ENCODE results near the gene RNF10.

DNA sequence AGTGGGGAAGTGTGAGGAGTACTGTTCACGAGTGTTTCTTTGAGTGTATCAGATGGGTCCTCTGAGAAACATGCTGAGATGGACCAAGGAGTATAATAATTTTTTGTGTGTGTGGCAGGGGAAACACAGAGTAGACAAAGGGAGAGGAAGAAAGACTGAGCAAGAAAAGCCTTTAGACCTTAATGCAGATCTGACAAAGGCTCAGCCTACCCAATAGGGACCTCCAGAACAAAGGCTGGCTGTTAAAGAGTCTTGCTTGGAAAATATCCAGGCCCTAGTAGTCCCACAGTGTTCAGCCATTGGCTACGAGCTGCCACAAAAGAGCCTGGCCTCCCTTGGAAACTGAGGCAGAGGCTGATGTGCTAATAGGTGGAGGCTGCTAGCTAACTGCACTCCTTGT, 18.7 kb upstream of the RNF10 start:
- TF ChIP-seq, protein P1, sequence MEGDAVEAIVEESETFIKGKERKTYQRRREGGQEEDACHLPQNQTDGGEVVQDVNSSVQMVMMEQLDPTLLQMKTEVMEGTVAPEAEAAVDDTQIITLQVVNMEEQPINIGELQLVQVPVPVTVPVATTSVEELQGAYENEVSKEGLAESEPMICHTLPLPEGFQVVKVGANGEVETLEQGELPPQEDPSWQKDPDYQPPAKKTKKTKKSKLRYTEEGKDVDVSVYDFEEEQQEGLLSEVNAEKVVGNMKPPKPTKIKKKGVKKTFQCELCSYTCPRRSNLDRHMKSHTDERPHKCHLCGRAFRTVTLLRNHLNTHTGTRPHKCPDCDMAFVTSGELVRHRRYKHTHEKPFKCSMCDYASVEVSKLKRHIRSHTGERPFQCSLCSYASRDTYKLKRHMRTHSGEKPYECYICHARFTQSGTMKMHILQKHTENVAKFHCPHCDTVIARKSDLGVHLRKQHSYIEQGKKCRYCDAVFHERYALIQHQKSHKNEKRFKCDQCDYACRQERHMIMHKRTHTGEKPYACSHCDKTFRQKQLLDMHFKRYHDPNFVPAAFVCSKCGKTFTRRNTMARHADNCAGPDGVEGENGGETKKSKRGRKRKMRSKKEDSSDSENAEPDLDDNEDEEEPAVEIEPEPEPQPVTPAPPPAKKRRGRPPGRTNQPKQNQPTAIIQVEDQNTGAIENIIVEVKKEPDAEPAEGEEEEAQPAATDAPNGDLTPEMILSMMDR (IDR thresholded peaks at IDR 0.05): no peak
- TF ChIP-seq POLR2A (IDR thresholded peaks at IDR 0.05): no peak
